ENCODE data around the gene WASHC2C. TPM values are rescaled to one million over a fixed set of nuclear protein-coding genes. Genes with fewer than 3 reads are reported as not detected.
"Not testable (repeated sequence)": the region's sequence is repeated elsewhere in the genome, so short reads cannot be mapped to it uniquely, and the experiment has no call there.

The WASHC2C gene
- total and polyA plus RNA-seq, 7 donors = 25.8 to 40.8 (median 31.7) TPM

DNA sequence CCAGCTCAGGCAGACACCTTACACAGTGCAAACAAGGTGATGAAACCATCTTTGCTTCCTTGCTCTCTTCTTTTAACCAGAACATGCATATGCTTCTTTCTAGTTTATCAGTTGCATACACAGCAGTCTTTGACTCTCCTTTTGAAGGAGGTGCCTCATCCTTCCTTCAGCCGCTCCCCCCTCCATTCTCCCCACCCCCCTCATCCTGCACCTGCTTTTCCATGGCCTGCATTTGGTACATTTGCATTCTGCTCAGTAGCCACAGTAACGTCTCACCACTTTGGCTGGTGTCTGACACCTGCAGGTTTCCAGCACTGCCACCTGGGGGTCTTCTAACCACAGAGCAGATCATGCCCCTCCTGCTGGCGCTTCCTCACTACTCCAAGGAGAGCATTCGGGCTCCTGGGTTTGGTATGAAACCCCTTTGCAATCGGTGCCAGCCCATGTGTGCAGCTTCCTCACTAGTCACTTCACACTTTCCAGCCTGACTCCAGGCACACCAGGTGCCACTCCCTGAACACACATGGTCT is 60.2 kb downstream of the WASHC2C start:
- H3K4me3 ChIP-seq; H3K4me1 ChIP-seq; intact Hi-C loops (cut with DNase I); H3K27me3 ChIP-seq; H3K27ac ChIP-seq; H3K9me3 ChIP-seq; DNase-seq: not testable (repeated sequence)
- H3K36me3 ChIP-seq = peaks cover 0 to 52% (median 2%) of the 10 kb centered on the region in 4 donors
- 55 to 79% methylated on average over 2 of the region's 5 CpGs for WGBS, 2 donors

DNA sequence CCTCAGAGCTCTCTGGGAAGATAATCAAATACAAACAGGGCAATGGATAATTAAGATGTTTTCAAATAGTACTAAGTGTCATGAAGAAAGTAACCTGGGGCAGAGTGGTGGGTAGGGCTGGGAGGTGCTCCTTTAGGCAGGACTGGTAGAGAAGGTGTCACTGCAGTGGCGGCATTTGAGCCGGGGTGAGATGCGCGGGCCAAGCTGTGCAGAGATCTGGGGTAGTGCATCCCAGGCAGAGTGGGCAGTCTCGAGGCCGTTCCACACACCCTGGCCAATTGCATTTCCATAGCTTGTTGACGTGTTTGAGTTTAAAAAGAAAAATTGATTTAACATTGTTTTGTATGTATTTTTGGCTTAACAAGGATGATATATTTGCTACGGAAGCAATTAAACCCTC is 62.9 kb downstream of the WASHC2C start:
- H3K9me3 ChIP-seq; intact Hi-C loops (cut with DNase I); DNase-seq; H3K4me3 ChIP-seq; H3K4me1 ChIP-seq; H3K27me3 ChIP-seq; H3K27ac ChIP-seq: not testable (repeated sequence)
- H3K36me3 ChIP-seq = peaks cover 0 to 56% (median 4%) of the 10 kb centered on the region in 4 donors
- 98% methylated on average over 8 of the region's 8 CpGs for WGBS, 2 donors

DNA sequence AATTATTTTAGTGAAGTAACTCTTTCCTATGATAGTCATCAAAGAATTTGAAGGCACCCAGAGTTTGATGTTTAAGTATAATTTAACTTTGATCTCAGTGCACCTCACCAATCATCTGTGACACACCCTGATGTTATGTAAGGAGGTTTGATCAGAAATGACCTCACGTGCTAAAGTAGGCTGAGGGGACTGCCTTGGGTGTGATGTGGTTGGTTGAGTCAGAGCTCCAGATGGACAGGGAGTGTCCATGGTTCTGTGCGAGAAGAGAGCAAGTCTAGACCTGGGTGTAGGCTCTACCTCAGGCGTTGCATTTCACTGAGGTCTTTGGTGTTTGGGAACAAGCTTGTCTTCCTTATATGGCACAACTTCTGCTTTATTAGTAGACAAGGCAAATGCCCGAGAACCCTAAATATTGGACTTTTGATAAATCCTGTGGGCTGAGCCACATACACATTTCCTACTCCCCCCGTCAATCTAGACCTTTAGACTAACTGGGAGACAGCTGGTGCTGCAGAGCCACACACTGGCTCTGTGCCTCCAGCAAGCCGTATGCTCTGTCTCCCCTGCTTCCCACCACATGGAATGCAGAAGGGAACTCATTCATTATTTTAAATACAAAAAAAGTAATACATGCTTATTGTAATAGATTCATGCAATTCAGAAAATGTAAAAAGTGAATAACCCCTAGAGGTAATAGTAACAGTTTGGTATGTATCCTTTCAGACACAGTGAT is 63.8 kb downstream of the WASHC2C start:
- H3K27ac ChIP-seq; DNase-seq; H3K4me1 ChIP-seq; H3K9me3 ChIP-seq; intact Hi-C loops (cut with DNase I); H3K27me3 ChIP-seq; H3K4me3 ChIP-seq: not testable (repeated sequence)
- WGBS, 2 donors = 84 to 90% methylated on average over 5 to 6 of the region's 6 CpGs
- H3K36me3 ChIP-seq = peaks cover 0 to 49% (median 4%) of the 10 kb centered on the region in 4 donors

DNA sequence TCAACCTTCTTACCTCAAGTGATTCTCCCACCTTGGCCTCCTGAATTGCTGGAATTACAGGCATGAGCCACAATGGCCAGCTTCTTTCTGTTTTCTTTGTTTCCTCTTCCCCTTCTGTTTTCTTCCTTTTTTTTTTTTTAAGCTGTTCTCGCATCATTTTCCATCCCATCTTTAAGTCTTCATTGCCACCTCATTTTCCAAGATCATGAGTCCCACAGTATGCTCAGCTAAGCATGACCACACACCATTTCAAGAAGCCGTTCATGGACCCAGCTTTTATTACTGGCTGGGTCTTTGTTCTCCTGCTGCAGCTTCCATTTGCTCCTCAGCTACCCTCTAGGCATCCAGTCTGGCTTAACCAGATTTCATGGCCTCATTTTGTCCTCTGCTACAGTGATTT is 67.7 kb downstream of the WASHC2C start:
- H3K27ac ChIP-seq; H3K9me3 ChIP-seq; H3K4me3 ChIP-seq; H3K27me3 ChIP-seq; H3K4me1 ChIP-seq; DNase-seq; intact Hi-C loops (cut with DNase I): not testable (repeated sequence)
- peaks cover 0 to 24% (median 1%) of the 10 kb centered on the region in 4 donors for H3K36me3 ChIP-seq
- 67 to 88% methylated on average over 2 of the region's 2 CpGs for WGBS, 2 donors

DNA sequence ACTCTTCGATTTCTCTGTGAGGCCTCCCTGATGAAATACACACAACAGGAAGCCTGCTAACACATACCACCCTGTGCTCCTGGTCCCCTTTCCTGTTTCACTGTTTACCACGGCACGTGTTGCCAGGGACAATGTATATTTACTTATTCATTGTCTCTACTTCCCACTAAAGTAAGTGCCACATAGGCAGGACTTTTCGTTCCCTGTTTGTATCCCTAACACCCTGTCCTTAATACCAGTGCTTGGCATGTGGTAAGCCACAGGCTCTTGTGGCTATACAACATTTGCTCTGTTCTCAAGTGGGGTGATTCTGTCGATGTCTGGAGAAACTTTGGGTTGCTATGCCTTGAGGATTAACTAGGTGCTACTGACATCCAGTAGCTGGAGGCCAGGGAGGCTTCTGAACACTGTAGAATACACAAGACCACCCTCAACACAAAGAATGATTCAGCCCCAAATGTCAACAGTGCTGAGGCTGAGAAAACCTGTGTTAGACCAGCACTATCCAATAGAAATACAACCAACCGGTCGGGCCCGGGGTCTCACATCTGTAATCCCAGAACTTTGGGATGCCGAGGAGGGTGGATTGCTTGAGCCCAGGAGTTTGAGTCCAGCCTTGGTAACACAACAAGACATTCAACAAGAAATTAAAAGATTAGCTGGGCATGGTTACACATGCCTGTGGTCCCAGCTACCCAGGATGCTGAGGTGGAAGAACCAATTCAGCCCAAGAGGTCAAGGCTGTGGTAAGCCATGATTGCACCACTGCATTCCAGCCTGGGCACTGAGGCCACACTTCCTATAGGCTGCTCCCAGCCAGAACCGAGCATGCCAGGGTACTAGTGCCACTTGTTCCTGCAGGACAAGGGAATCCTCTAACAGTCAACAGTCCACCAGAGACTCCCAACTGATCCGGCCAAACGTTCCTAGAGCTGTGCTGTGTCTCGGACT is 76.3 kb downstream of the WASHC2C start:
- intact Hi-C loops (cut with DNase I); H3K4me3 ChIP-seq; H3K4me1 ChIP-seq; DNase-seq; H3K27me3 ChIP-seq; H3K36me3 ChIP-seq; H3K27ac ChIP-seq; H3K9me3 ChIP-seq: not testable (repeated sequence)
- 68 to 69% methylated on average over 13 of the region's 13 CpGs for WGBS, 2 donors

DNA sequence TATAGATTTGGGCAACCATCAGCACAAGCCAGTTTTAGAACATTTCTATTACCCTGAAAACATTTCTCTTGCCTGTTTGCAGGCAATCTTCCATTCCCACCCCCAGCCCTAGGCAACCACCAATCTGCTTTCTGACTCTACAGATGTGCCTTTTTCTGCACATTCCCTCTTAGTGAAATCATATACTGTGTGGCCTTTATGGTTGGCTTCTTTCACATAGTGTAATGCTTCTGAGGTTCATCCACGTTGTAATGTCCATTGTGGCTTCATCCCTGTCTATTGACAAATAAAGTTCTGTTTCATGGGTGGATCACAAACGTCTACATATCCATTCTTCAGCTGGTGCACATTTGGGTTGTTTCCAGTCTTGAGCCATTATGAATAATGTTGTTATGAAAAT is 77.9 kb downstream of the WASHC2C start:
- intact Hi-C loops (cut with DNase I); H3K4me1 ChIP-seq; H3K9me3 ChIP-seq; H3K27me3 ChIP-seq; H3K36me3 ChIP-seq; DNase-seq; H3K27ac ChIP-seq; H3K4me3 ChIP-seq: not testable (repeated sequence)
- 57 to 83% methylated on average over 2 of the region's 2 CpGs for WGBS, 2 donors

DNA sequence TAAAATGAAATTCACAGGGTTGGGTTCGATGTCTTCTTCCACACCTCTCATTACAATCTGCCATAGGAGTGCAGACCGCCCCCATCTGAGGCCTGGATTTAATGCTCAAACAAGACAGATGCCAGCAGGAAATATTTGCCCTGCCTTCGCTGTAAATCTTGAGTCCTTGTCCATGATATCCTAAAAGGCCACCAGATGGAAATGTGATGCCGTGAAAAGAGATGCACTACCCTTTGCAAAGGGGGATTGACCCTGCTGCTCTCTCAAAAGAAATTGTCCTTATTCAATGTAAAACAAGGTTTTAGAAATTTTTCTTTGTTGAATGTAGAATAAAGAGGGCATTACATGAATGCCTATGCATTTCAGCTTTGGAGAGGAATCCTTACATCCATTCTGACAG is 82.8 kb downstream of the WASHC2C start:
- TF ChIP-seq, protein P1, sequence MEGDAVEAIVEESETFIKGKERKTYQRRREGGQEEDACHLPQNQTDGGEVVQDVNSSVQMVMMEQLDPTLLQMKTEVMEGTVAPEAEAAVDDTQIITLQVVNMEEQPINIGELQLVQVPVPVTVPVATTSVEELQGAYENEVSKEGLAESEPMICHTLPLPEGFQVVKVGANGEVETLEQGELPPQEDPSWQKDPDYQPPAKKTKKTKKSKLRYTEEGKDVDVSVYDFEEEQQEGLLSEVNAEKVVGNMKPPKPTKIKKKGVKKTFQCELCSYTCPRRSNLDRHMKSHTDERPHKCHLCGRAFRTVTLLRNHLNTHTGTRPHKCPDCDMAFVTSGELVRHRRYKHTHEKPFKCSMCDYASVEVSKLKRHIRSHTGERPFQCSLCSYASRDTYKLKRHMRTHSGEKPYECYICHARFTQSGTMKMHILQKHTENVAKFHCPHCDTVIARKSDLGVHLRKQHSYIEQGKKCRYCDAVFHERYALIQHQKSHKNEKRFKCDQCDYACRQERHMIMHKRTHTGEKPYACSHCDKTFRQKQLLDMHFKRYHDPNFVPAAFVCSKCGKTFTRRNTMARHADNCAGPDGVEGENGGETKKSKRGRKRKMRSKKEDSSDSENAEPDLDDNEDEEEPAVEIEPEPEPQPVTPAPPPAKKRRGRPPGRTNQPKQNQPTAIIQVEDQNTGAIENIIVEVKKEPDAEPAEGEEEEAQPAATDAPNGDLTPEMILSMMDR (IDR thresholded peaks at IDR 0.05) = no peak
- TF ChIP-seq POLR2AphosphoS5 (IDR thresholded peaks at IDR 0.05) (no peak), EP300 (IDR thresholded peaks at IDR 0.05) (no peak), POLR2A (IDR thresholded peaks at IDR 0.05) (no peak)
- no peaks in the 10 kb centered on the region for H3K27me3 ChIP-seq
- no peak for DNase-seq
- WGBS, 2 donors = 91% methylated on average over 4 of the region's 4 CpGs
- no peaks in the 10 kb centered on the region for H3K9me3 ChIP-seq
- H3K4me1 ChIP-seq = no peaks in the 10 kb centered on the region
- H3K4me3 ChIP-seq = no peak overlapping the region
- H3K27ac ChIP-seq = no peak overlapping the region
- no peaks in the 10 kb centered on the region for H3K36me3 ChIP-seq
- intact Hi-C loops (cut with DNase I) = no loop called here
